Activated CD4-positive, alpha-beta T cell treated with anti-CD3 and anti-CD28 coated beads for 36 hours (primary cell): ENCODE data around the gene PRAME. TPM values are rescaled to one million over a fixed set of nuclear protein-coding genes. Genes with fewer than 3 reads are reported as not detected.
"Not testable (repeated sequence)": the region's sequence is repeated elsewhere in the genome, so short reads cannot be mapped to it uniquely, and the experiment has no call there.

Source experiments
- ATAC-seq: fragments of 200-7000 bp; cut with Tn5 transposase; one replicate; pipeline ENCODE4 v1.10.0; 2021; ENCODE audit warnings: mild to moderate bottlenecking, moderate library complexity
- CTCF ChIA-PET: fragments of 350-600 bp; sonication (Branson Sonifier 250); formaldehyde crosslinking; loops from one replicate; lab custom pipeline; 2021; ENCODE audit warnings: antibody characterized with exemption; lab: Charles Lee
- POLR2A ChIA-PET: fragments of 350-600 bp; sonication (Branson Sonifier 250); formaldehyde crosslinking; loops from one replicate; lab custom pipeline; 2021; ENCODE audit warnings: antibody characterized with exemption, inconsistent platforms; lab: Charles Lee
- DNase-seq: peaks from one replicate; pipeline ENCODE4 v3.0.0-alpha.2; 2020
- H3K27ac Mint-ChIP-seq: one replicate; pipeline ENCODE4 v1.8.0; 2021; ENCODE audit warnings: mixed read lengths
- H3K27me3 Mint-ChIP-seq: one replicate; pipeline ENCODE4 v1.8.0; 2021; ENCODE audit warnings: mixed read lengths
- H3K36me3 Mint-ChIP-seq: one replicate; pipeline ENCODE4 v1.8.0; 2021; ENCODE audit warnings: low read depth, mixed read lengths
- H3K4me1 Mint-ChIP-seq: one replicate; pipeline ENCODE4 v1.8.0; 2021; ENCODE audit warnings: mixed read lengths
- H3K4me3 Mint-ChIP-seq: one replicate; pipeline ENCODE4 v1.8.0; 2021; ENCODE audit warnings: mild to moderate bottlenecking, moderate library complexity, mixed read lengths
- H3K9me3 Mint-ChIP-seq: one replicate; pipeline ENCODE4 v1.8.0; 2021; ENCODE audit warnings: low read depth, mixed read lengths
- intact Hi-C, 2 experiments: fragments of 100-400 bp; cut with DNase I in 1 of 2; cut with micrococcal nuclease in 1 of 2; formaldehyde crosslinking; loops; one replicate each; pipeline versions ENCODE4 v1.14.2 to v1.15.1; 2022 to 2024; cut with DNase I, micrococcal nuclease
- total RNA-seq, 2 experiments: library from RNA; stranded (reverse); gene quantifications; one replicate each; pipeline ENCODE4 v1.2.3, GENCODE V29; 2021

Gene PRAME
- total RNA-seq, 2 experiments from 2014 or later = 0.09 TPM; not detected in 1

DNA sequence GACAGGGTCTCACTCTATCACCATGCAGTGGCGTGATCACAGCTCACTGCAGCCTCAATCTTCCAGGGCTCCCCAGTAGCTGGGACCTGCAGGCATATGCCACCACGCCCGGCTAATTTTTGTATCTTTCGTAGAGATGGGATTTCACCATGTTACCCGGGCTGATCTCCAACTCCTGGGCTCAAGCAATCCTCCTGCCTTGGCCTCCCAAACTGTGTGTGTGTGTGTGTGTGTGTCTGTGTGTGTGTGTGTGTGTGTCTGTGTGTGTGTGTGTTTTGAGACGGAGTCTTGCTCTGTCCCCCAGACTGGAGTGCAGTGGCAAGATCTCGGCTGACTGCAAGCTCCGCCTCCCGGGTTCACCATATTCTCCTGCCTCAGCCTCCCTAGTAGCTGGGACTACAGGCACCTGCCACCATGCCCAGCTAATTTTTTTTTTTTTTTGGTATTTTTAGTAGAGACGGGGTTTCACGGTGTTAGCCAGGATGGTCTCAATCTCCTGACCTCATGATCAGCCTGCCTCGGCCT, 26.5 kb downstream of the PRAME start:
- ATAC-seq, H3K27ac Mint-ChIP-seq, DNase-seq, H3K27me3 Mint-ChIP-seq, H3K4me1 Mint-ChIP-seq, H3K9me3 Mint-ChIP-seq, H3K36me3 Mint-ChIP-seq, intact Hi-C loops, H3K4me3 Mint-ChIP-seq: not testable (repeated sequence)
- POLR2A ChIA-PET = interaction anchor here (0.6 kb wide), 1 partner anchor 24 kb away, joined by 3 read pairs; the partner anchor contains the start of gene ZNF280B
- CTCF ChIA-PET = interaction anchor here (0.6 to 0.9 kb wide), 3 partner anchors 22 to 375 kb away, joined by 3 read pairs; no protein-coding TSS in a partner anchor

DNA sequence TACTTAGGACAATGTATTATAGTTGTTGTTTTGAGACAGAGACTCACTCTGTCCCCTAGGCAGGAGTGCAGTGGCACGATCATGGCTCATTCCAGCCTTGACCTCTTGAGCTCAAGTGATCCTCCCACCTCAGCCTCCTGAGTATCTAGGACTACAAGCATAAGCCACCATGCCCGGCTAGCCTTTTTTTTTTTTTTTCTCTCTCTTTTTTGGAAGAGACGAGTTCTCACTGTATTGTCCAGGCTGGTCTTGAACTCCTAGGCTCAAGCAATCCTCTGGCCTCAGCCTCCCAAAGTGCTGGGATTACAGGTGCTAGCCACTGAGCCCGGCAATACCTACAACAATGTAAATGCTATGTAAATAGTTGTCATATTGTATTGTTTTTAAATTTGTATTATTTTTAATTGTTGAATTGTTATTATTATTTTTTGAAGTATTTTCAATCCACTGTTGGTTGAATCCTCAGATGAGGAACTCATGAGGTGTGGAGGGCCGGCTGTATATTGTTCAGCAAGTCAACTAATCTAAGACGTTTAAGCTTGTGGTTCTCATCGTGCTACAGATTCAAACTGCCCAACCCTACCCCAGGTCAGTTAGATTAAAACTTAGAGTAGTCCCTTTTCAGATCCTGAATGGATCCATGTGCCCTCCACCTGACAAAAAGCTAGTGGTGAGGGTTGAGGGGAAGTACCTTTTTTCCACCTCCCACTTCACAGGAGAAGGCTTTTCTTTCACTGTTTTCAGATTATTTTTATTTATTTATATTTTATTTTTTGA, 27.1 kb downstream of the PRAME start:
- intact Hi-C loops = no loop called here
- no peak overlapping the region for H3K4me3 Mint-ChIP-seq
- no peaks in the 10 kb centered on the region for H3K9me3 Mint-ChIP-seq
- peaks cover 8% of the 10 kb centered on the region for H3K27me3 Mint-ChIP-seq
- CTCF ChIA-PET = interaction anchor here (0.9 kb wide), 1 partner anchor 22 kb away, joined by 3 read pairs; no protein-coding TSS in a partner anchor
- ATAC-seq = no peak
- POLR2A ChIA-PET = interaction anchor here (0.6 kb wide), 1 partner anchor 23 kb away, joined by 3 read pairs; the partner anchor contains the start of gene ZNF280B
- no peaks in the 10 kb centered on the region for H3K4me1 Mint-ChIP-seq
- H3K36me3 Mint-ChIP-seq = no peaks in the 10 kb centered on the region
- DNase-seq = no peak
- H3K27ac Mint-ChIP-seq = no peak overlapping the region

DNA sequence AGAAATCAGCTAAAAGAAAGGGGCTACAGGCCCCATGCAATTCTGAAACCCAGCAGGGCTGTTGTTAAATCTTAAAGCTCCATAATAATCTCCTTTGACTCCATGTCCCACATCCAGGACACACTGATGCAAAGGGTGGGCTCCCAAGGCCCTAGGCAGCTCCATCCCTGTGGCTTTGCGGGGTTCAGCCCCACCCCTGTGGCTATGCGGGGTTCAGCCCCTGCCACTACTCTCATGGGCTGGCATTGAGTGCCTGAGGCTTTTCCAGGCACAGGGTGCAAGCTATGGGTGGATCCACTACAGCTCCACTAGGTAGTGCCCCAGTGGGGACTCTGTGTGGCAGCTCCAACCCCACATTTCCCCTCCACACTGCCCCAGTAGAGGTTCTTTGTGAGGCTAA, 30.3 kb downstream of the PRAME start:
- intact Hi-C loops = no loop called here
- CTCF ChIA-PET = interaction anchor here (0.5 to 1.1 kb wide), 4 partner anchors 20 to 794 kb away, joined by 3 read pairs; partner anchors contain the start of gene ZNF280B
- Mint-ChIP-seq H3K4me1 (no peaks in the 10 kb centered on the region), H3K9me3 (no peaks in the 10 kb centered on the region), H3K36me3 (no peaks in the 10 kb centered on the region), H3K27ac (no peak overlapping the region), H3K27me3 (peaks cover 10% of the 10 kb centered on the region), H3K4me3 (no peak overlapping the region)
- DNase-seq = no peak
- no peak for ATAC-seq
- POLR2A ChIA-PET = no interaction called here

DNA sequence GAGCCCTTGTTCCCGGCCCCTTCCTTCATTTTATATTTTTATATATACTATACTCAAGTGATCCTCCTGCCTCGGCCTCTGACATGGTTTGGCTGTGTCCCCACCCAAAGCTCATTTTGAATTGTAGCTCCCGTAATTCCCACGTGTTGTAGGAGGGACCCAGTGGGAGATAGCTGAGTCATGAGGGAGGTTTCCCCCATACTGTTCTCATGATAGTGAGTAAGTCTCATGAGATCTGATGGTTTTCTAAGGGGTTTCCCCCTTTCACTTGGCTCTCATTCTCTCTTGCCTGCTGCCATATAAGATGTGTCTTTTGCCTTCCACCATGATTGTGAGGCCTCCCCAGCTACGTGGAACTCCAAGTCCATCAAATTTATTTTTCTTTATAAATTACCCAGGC, 31.8 kb downstream of the PRAME start:
- DNase-seq (no peak), ATAC-seq (no peak)
- no peak overlapping the region for H3K27ac Mint-ChIP-seq
- CTCF ChIA-PET = no interaction called here
- H3K9me3 Mint-ChIP-seq = no peaks in the 10 kb centered on the region
- peaks cover 15% of the 10 kb centered on the region for H3K27me3 Mint-ChIP-seq
- no peak overlapping the region for H3K4me3 Mint-ChIP-seq
- no peaks in the 10 kb centered on the region for H3K4me1 Mint-ChIP-seq
- POLR2A ChIA-PET = no interaction called here
- no peaks in the 10 kb centered on the region for H3K36me3 Mint-ChIP-seq
- intact Hi-C loops = no loop called here

DNA sequence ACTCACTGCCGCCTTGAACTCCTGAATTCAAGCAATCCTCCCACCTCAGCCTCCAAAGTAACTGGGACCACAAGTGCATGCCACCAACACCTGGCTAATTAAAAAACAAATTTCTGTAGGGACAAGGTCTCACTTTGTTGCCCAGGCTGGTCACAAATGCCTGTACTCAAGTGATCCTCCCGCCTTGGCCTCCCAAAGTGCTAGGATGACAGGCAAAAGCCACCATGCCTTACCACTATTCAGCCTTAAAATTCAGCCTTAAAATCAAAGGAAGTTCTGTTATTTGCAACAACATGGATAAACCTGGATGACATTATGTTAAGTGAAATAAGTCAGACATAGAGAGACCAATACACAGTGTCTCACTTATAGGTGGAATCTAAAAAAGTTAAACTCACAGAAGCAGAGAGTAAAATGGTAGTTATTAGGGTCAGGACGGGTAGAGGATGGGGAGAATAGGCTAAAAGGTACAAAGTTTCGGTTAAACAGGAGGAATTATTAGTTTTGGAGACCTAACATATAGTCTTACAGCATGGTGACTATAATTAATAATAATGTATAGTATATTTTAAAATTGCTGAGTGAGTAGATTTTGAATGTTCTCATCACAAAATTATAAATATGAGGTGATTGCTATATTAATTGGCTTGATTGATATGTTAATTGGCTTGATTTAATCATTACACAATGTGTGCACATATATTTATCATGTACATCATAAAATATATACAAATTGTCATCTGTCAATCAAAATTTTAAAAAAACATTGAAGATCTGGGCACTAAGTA, 32.7 kb downstream of the PRAME start:
- DNase-seq = no peak
- intact Hi-C loops = no loop called here
- Mint-ChIP-seq H3K4me1 (no peaks in the 10 kb centered on the region), H3K4me3 (no peak overlapping the region), H3K27ac (no peak overlapping the region), H3K9me3 (no peaks in the 10 kb centered on the region), H3K27me3 (peaks cover 15% of the 10 kb centered on the region), H3K36me3 (no peaks in the 10 kb centered on the region)
- no peak for ATAC-seq
- POLR2A ChIA-PET = no interaction called here
- CTCF ChIA-PET = interaction anchor here (0.6 kb wide), 1 partner anchor 23 kb away, joined by 3 read pairs; no protein-coding TSS in a partner anchor

DNA sequence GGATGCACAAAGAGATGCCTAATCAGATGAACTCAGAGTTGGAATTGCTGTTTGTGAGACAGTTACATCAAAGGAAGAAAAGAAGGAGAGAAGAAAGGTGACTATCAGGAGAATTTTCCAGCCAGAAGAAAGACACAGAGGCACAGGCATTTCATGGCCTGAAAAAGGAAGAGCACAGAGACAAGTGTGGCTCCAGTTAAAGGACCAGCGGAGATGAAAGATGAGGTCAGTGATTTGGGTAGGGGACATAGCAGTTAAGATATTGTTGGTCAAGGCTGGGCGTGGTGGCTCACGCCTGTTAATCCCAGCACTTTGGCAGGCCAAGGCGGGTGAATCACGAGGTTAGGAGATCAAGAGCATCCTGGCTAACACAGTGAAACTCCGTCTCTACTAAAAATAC, 35.6 kb downstream of the PRAME start:
- no peaks in the 10 kb centered on the region for H3K9me3 Mint-ChIP-seq
- DNase-seq (no peak), ATAC-seq (no peak)
- peaks cover 12% of the 10 kb centered on the region for H3K27me3 Mint-ChIP-seq
- H3K27ac Mint-ChIP-seq = no peak overlapping the region
- H3K4me3 Mint-ChIP-seq = no peak overlapping the region
- H3K36me3 Mint-ChIP-seq = no peaks in the 10 kb centered on the region
- intact Hi-C loops = no loop called here
- POLR2A ChIA-PET = no interaction called here
- no peaks in the 10 kb centered on the region for H3K4me1 Mint-ChIP-seq
- CTCF ChIA-PET = no interaction called here

DNA sequence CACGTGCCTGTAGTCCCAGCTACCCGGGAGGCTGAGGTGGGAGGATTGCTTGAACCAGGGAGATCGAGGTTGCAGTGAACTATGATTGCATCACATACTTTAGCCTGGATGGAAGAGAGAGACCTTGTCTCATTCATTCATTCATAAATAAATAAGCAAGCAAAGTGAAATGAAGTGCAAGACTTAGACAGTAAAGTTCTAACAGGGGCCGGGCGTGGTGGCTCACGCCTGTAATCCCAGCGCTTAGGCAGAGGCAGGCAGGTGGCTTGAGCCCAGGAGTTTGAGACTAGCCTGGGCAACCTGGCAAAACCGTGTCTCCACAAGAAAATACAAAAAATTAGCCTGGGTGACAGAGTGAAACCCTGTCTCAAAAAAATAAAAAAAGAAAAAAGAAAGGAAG, 37.4 kb downstream of the PRAME start:
- no peak for ATAC-seq
- CTCF ChIA-PET = no interaction called here
- H3K4me3 Mint-ChIP-seq = no peak overlapping the region
- no peaks in the 10 kb centered on the region for H3K9me3 Mint-ChIP-seq
- intact Hi-C loops = no loop called here
- no peaks in the 10 kb centered on the region for H3K36me3 Mint-ChIP-seq
- peaks cover 16% of the 10 kb centered on the region for H3K27me3 Mint-ChIP-seq
- H3K4me1 Mint-ChIP-seq = no peaks in the 10 kb centered on the region
- no peak overlapping the region for H3K27ac Mint-ChIP-seq
- no peak for DNase-seq
- POLR2A ChIA-PET = no interaction called here

DNA sequence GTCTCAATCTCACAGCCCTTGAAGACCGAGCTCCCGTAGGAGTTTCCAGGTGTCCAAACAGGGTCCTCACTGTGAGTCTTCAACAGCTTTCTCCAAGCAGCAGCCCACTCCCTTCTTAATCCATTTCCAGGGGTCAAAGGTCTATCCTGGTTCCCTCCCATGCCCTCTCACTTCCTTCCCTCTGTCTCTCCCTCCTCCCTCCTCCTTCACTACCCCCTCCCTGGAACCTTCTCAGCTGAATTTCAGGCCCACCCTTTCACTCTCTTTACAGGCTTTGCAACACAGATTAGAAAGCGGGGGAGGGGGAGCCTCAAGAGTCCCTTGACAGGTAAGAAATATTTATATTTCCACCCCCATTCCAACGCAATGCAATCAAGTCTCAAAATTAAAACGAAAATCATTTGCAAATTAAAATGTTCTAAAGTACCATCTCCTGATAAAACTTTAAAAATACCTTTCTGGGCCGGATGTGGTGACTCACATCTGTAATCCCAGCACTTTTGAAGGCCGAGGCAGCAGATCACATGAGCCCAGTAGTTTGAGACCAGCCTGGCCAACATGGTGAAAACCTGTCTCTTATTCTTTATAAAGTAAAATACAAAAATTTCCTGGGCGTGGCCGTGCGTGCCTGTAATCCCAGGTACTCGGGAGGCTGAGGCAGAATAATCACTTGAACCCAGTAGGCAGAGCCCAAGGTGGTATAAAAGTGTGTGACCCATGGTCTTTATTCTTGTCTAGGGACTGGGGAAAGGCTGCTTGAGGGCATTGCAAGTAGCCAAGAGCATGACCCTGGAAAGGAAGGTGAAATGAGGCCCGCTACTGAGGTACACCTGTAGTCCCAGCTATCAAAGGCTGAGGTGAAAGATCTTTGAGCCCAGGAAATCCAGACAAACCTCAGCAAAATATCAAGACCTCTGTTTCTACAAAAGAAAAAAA, 38.1 kb downstream of the PRAME start:
- CTCF ChIA-PET = interaction anchor here (2.1 kb wide), 1 partner anchor 12 kb away, joined by 9 read pairs; the partner anchor contains the start of gene ZNF280B

DNA sequence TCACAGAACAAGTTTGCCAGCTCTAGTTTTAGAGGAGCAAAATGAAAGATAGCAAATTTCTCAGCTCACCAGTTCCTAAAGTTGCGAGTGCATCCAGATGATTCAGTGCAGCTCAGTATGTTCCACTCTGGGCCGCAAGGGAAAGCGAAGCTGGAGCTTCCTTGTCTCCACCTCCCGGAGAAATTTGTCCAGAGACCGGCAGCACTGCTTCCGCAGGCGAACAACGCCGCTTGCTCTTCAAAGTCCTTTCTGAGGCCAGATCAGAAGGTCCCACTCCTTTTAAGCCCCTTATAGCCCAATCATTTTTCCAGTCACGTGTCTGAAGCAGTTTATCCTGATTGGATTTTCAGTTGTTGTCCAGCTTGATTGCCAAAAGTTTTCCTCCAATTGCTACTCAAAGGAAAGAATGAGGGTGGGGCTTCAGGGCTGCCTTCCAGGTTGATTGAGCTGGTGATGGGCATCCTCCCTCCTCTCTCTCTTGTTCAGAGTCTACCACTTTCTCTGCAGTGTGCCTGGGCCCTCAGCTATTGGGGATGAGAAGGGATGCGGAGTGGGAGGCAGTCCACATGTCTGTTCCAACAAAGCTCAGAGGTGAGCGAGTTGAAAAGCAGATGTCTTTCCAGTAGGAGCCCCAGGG, 38.9 kb downstream of the PRAME start, which contains the start of gene ZNF280A:
ZNF280A (minus strand) TSS at position 251 of the 637 bp plus-strand sequence. CDS start 4,640 bp downstream, outside the sequence.
- no peak for DNase-seq
- Mint-ChIP-seq H3K9me3 (no peaks in the 10 kb centered on the region), H3K27ac (no peak within 1 kb of the TSS), H3K36me3 (no peaks in the 10 kb centered on the region), H3K4me1 (no peaks in the 10 kb centered on the region), H3K27me3 (peaks cover 19% of the 10 kb centered on the region), H3K4me3 (no peak within 1 kb of the TSS)
- POLR2A ChIA-PET = no interaction called here
- no peak for ATAC-seq
- CTCF ChIA-PET = interaction anchor here (1.0 to 2.1 kb wide), 4 partner anchors 11 to 364 kb away, joined by 3 to 9 read pairs (median 4); partner anchors contain the start of gene ZNF280B
- intact Hi-C loops = no loop called here

More for the DNA sequence above, 38.1 kb downstream of the PRAME start:
- Mint-ChIP-seq H3K4me1 (no peaks in the 10 kb centered on the region), H3K9me3 (no peaks in the 10 kb centered on the region), H3K27me3 (peaks cover 19% of the 10 kb centered on the region), H3K4me3 (no peak overlapping the region), H3K36me3 (no peaks in the 10 kb centered on the region), H3K27ac (no peak overlapping the region)
- POLR2A ChIA-PET = no interaction called here
- no peak for DNase-seq
- intact Hi-C loops = no loop called here
- ATAC-seq = no peak

DNA sequence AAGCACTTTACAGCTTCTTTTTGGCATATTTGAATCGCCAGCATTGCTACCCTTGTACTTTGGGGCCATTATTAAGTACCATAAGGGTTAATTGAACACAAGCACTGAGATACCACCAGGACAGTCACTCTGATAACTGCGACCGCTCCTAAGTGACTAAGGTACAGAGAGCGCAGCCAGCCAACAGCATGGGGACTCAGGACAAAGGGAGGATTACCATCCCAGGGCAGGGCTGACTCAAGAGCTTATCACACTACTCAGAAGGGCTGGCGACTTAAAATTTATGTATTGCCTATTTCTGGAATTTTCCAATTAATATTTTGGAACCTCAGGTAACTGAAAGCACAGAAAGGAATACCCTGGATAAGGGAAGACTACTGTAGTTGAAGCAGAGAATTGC, 39.5 kb downstream of the PRAME start:
- Mint-ChIP-seq H3K9me3 (no peaks in the 10 kb centered on the region), H3K27me3 (peaks cover 20% of the 10 kb centered on the region), H3K4me3 (no peak overlapping the region), H3K36me3 (no peaks in the 10 kb centered on the region), H3K4me1 (no peaks in the 10 kb centered on the region), H3K27ac (no peak overlapping the region)
- DNase-seq (no peak), ATAC-seq (no peak)
- POLR2A ChIA-PET = no interaction called here
- intact Hi-C loops = no loop called here
- CTCF ChIA-PET = interaction anchor here (1.0 to 2.1 kb wide), 4 partner anchors 10 to 365 kb away, joined by 3 to 9 read pairs (median 4); partner anchors contain the start of gene ZNF280B
